ENCODE data around the gene SLC25A29.

GRCh38 chr14:100283984-100284881 is 22.0 kb downstream of the SLC25A29 start:
- TF ChIP-seq, protein P1, sequence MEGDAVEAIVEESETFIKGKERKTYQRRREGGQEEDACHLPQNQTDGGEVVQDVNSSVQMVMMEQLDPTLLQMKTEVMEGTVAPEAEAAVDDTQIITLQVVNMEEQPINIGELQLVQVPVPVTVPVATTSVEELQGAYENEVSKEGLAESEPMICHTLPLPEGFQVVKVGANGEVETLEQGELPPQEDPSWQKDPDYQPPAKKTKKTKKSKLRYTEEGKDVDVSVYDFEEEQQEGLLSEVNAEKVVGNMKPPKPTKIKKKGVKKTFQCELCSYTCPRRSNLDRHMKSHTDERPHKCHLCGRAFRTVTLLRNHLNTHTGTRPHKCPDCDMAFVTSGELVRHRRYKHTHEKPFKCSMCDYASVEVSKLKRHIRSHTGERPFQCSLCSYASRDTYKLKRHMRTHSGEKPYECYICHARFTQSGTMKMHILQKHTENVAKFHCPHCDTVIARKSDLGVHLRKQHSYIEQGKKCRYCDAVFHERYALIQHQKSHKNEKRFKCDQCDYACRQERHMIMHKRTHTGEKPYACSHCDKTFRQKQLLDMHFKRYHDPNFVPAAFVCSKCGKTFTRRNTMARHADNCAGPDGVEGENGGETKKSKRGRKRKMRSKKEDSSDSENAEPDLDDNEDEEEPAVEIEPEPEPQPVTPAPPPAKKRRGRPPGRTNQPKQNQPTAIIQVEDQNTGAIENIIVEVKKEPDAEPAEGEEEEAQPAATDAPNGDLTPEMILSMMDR (IDR thresholded peaks at IDR 0.05) = no peak
- no peak for TF ChIP-seq ZFX (IDR thresholded peaks at IDR 0.05; ENCODE audit: borderline replicate concordance)

Measured in 22Rv1 (cell line).